ENCODE results near the gene DYNC2I2. TPM values are rescaled to one million over a fixed set of nuclear protein-coding genes. Genes with fewer than 3 reads are reported as not detected.
A peak's percentile ranks its signal among the peaks of the same experiment; 100 is the strongest.

Gene DYNC2I2
- total and polyA plus RNA-seq, 4 donors: 10.9 to 58.0 (median 19.6) TPM

DNA sequence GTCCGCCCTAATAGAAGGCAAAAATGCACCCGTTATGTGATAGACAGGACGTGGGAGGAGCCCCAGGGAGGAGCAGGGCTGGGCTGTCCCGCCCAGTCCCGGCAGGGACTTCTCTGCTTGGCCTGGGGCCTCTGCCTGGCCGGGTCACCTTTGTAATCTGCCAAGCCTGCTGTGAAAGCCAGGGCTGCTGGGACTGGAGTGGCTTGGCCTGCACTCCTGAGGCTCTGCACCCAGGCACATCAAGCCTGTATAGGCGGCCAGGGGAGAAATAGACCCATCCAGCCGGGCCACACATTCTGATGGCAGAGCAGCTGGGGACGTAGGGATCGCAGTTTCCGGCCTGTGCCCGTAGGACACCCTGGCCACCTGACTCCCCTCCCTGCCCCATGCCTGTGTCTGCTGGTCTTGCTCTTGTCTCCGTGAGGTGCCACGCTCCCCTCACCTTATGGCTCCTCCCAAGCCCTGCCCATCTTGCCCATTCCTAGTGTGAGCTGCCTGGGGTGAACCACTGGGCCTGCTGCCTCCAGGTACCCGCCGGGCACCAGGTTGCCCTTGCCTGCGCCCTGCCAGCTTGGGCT is 28.1 kb downstream of the DYNC2I2 start:
- Histone ChIP-seq H3K36me3 (ENCODE audit: control insufficient read depth in 4 of 4, insufficient read depth in 3 of 4, low read depth in 1 of 4, low read length in 3 of 4) (peaks cover 24 to 65% (median 47%) of the 10 kb centered on the region in 4 donors), H3K9me3 (ENCODE audit: control insufficient read depth in 4 of 4, low read length in 3 of 4) (no peaks in the 10 kb centered on the region), H3K4me1 (ENCODE audit: control insufficient read depth in 4 of 4, insufficient read depth in 4 of 4, low read length in 3 of 4) (peaks cover 5 to 25% (median 11%) of the 10 kb centered on the region in 4 donors), H3K4me3 (ENCODE audit: low read depth in 1 of 3, low read length in 3 of 3) (no peak overlapping the region), H3K9ac (ENCODE audit: low read depth in 1 of 2, low read length in 2 of 2) (no peak overlapping the region), H3K27ac (ENCODE audit: low read depth in 1 of 2, low read length in 2 of 2) (peak overlapping the region; percentile 46 to 65), H3K27me3 (ENCODE audit: control insufficient read depth in 4 of 4, insufficient read depth in 4 of 4, low read length in 3 of 4) (no peaks in the 10 kb centered on the region)
- TF ChIP-seq SP1 (IDR thresholded peaks at IDR 0.05): peak; percentile 34
- TF ChIP-seq YY1 (IDR thresholded peaks at IDR 0.05): peak; percentile 27
- TF ChIP-seq FOXA2 (IDR thresholded peaks at IDR 0.05): no peak
- TF ChIP-seq, protein P1, sequence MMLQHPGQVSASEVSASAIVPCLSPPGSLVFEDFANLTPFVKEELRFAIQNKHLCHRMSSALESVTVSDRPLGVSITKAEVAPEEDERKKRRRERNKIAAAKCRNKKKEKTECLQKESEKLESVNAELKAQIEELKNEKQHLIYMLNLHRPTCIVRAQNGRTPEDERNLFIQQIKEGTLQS (IDR thresholded peaks at IDR 0.05): no peak
- peak; percentile 49 to 70 for TF ChIP-seq RXRA (IDR thresholded peaks at IDR 0.05)
- peak in 1 of 2 donors; percentile 59 for TF ChIP-seq HNF4A (conservative IDR thresholded peaks at IDR 0.05)
- no peak for TF ChIP-seq FOXA1 (IDR thresholded peaks at IDR 0.05)
- TF ChIP-seq, protein P2, sequence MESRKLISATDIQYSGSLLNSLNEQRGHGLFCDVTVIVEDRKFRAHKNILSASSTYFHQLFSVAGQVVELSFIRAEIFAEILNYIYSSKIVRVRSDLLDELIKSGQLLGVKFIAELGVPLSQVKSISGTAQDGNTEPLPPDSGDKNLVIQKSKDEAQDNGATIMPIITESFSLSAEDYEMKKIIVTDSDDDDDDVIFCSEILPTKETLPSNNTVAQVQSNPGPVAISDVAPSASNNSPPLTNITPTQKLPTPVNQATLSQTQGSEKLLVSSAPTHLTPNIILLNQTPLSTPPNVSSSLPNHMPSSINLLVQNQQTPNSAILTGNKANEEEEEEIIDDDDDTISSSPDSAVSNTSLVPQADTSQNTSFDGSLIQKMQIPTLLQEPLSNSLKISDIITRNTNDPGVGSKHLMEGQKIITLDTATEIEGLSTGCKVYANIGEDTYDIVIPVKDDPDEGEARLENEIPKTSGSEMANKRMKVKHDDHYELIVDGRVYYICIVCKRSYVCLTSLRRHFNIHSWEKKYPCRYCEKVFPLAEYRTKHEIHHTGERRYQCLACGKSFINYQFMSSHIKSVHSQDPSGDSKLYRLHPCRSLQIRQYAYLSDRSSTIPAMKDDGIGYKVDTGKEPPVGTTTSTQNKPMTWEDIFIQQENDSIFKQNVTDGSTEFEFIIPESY (IDR thresholded peaks at IDR 0.05): no peak
- TF ChIP-seq RAD21 (IDR thresholded peaks at IDR 0.05): peak; percentile 37 to 63
- no peak for TF ChIP-seq EGR1 (IDR thresholded peaks at IDR 0.05; ENCODE audit: low read depth in 2 of 2)
- 51% methylated on average over 17 of the region's 17 CpGs for WGBS
- DNase-seq (ENCODE audit: low spot score): no peak

DNA sequence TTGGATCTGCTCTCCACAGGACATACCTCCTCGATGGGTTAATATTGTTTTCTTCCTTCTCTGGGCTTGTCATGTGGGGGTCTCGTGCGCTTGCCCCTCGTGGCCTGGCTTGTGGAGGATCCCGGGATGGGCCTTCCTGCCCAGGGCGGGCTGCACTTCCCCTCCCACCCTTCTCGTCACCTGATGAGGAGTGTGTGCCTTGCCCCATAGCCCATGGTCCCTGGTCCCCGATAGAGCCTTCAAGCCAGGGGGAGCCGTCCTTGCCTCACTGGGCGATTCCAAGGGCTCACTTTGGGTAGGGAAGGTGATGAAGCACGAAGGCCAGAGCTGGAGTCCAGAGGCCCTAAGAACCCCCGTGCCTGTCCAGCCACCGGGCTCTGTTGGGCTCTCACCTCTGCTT is 28.7 kb downstream of the DYNC2I2 start:
- 92% methylated on average over 13 of the region's 13 CpGs for WGBS
- H3K9ac ChIP-seq (ENCODE audit: low read depth in 1 of 2, low read length in 2 of 2): no peak overlapping the region
- peak overlapping the region; percentile 44 to 65 for H3K27ac ChIP-seq (ENCODE audit: low read depth in 1 of 2, low read length in 2 of 2)

More for the DNA sequence above, 28.7 kb downstream of the DYNC2I2 start:
- no peaks in the 10 kb centered on the region for H3K9me3 ChIP-seq (ENCODE audit: control insufficient read depth in 4 of 4, low read length in 3 of 4)
- peaks cover 5 to 25% (median 11%) of the 10 kb centered on the region in 4 donors for H3K4me1 ChIP-seq (ENCODE audit: control insufficient read depth in 4 of 4, insufficient read depth in 4 of 4, low read length in 3 of 4)
- H3K36me3 ChIP-seq (ENCODE audit: control insufficient read depth in 4 of 4, insufficient read depth in 3 of 4, low read depth in 1 of 4, low read length in 3 of 4): peaks cover 21 to 61% (median 41%) of the 10 kb centered on the region in 4 donors
- no peak for DNase-seq (ENCODE audit: low spot score)
- H3K27me3 ChIP-seq (ENCODE audit: control insufficient read depth in 4 of 4, insufficient read depth in 4 of 4, low read length in 3 of 4): no peaks in the 10 kb centered on the region
- no peak overlapping the region for H3K4me3 ChIP-seq (ENCODE audit: low read depth in 1 of 3, low read length in 3 of 3)
- TF ChIP-seq HNF4G (IDR thresholded peaks at IDR 0.05): no peak
- no peak for TF ChIP-seq JUND (IDR thresholded peaks at IDR 0.05)
- TF ChIP-seq FOXA1 (IDR thresholded peaks at IDR 0.05): no peak
- no peak for TF ChIP-seq RXRA (IDR thresholded peaks at IDR 0.05)
- TF ChIP-seq, protein P1 (IDR thresholded peaks at IDR 0.05): no peak
- no peak for TF ChIP-seq FOXA2 (IDR thresholded peaks at IDR 0.05)
- TF ChIP-seq YY1 (IDR thresholded peaks at IDR 0.05): no peak
- no peak for TF ChIP-seq HNF4A (conservative IDR thresholded peaks at IDR 0.05)
- TF ChIP-seq RAD21 (IDR thresholded peaks at IDR 0.05): no peak
- TF ChIP-seq EGR1 (IDR thresholded peaks at IDR 0.05; ENCODE audit: low read depth in 2 of 2): no peak
- TF ChIP-seq, protein P3, sequence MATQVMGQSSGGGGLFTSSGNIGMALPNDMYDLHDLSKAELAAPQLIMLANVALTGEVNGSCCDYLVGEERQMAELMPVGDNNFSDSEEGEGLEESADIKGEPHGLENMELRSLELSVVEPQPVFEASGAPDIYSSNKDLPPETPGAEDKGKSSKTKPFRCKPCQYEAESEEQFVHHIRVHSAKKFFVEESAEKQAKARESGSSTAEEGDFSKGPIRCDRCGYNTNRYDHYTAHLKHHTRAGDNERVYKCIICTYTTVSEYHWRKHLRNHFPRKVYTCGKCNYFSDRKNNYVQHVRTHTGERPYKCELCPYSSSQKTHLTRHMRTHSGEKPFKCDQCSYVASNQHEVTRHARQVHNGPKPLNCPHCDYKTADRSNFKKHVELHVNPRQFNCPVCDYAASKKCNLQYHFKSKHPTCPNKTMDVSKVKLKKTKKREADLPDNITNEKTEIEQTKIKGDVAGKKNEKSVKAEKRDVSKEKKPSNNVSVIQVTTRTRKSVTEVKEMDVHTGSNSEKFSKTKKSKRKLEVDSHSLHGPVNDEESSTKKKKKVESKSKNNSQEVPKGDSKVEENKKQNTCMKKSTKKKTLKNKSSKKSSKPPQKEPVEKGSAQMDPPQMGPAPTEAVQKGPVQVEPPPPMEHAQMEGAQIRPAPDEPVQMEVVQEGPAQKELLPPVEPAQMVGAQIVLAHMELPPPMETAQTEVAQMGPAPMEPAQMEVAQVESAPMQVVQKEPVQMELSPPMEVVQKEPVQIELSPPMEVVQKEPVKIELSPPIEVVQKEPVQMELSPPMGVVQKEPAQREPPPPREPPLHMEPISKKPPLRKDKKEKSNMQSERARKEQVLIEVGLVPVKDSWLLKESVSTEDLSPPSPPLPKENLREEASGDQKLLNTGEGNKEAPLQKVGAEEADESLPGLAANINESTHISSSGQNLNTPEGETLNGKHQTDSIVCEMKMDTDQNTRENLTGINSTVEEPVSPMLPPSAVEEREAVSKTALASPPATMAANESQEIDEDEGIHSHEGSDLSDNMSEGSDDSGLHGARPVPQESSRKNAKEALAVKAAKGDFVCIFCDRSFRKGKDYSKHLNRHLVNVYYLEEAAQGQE (IDR thresholded peaks at IDR 0.05): no peak
- no peak for TF ChIP-seq TAF1 (conservative IDR thresholded peaks at IDR 0.05)
- TF ChIP-seq, protein P2 (IDR thresholded peaks at IDR 0.05): no peak
- no peak for TF ChIP-seq GABPA (IDR thresholded peaks at IDR 0.05 in 1 of 2, conservative IDR thresholded peaks at IDR 0.05 in 1 of 2)
- no peak for TF ChIP-seq NR2F2 (IDR thresholded peaks at IDR 0.05)
